ENCODE measurements around the gene USP2.

USP2 gene

GRCh38 chr11:119320776-119321524 lies 60.5 kb downstream of the USP2 start:
- no peak for DNase-seq (ENCODE audit: low read depth in 2 of 2)

DNA sequence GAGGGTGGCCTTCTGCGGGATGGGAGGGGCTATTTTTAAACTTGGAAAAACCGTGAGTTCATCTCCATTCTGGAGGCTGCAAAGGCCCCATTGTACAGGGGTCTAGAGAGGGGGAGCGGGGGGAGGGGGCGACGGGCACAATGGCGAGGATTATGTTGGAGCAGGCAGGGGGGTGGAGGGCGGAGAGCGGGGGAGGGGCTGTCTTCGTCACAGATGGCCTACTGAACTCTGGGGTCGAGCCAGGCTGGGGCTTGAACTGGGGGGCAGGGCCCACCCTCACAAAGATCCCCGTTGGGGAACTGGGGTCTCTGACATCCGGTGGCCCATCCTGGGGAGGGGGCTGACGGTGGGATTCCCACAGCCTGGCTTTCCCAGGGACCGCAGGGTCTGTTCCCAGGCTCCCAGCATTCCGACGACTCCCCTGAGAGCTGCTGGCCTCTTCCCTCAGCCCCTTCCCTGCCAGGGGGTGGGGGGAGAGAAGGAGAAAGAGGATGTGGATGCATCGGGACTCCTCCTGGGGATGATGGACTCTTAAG lies 61.2 kb downstream of the USP2 start:
- DNase-seq (ENCODE audit: low read depth in 2 of 2), result no peak

DNA sequence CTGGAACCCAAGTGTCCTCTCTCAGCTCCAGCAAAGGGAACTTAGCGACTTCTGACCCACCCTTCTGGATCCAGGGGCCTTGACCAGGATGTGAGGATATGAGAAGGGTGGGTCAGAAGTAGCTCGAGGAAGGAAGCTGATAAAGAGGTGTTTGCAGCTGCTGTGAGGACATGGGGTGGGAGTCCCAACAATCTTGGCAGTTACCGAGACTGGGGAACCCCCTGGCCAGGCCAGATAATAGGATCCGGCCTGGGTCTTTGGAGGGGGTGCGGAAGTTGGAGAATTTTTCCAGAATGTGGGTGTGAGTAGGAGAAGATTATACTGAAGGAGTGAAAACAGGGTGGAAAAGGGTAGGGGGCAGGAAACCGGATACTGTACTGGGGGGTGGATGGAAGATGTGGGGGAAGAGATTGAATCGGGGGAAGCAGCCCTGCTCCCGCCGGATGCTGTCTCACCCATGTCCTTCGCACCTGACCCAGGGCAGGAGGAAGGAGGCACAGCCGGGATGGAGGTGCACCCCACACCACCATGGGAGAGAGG lies 61.7 kb downstream of the USP2 start:
- DNase-seq (ENCODE audit: low read depth in 2 of 2), result no peak

DNA sequence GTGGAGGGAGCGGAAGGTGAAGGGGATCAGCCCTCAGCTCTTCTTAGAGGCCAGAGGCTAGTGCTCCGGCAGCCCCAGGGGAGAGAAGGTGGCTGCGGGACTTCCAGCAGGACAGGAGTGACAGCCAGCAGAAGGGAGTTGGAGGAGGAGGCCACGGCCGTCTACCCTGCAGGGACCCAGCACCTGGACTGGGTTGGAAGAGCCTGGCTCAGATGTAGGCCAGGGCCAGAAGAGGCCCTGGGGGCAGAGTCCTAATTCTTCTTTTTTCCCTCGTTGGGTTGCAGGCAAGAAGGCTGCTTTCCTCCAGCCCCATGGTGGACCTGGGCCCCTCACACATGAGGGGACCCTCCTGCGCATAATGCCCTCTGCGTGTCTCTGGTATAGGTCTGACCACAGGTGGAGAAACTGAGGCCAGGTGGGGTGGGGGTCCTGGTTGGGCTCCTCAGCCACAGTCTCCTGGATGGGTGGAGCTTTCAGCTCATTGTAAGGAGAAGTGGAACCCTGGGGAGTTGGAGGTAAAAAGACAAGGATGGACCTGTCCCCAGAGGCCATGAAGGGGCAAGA lies 62.3 kb downstream of the USP2 start:
- DNase-seq (ENCODE audit: low read depth in 2 of 2), result no peak

DNA sequence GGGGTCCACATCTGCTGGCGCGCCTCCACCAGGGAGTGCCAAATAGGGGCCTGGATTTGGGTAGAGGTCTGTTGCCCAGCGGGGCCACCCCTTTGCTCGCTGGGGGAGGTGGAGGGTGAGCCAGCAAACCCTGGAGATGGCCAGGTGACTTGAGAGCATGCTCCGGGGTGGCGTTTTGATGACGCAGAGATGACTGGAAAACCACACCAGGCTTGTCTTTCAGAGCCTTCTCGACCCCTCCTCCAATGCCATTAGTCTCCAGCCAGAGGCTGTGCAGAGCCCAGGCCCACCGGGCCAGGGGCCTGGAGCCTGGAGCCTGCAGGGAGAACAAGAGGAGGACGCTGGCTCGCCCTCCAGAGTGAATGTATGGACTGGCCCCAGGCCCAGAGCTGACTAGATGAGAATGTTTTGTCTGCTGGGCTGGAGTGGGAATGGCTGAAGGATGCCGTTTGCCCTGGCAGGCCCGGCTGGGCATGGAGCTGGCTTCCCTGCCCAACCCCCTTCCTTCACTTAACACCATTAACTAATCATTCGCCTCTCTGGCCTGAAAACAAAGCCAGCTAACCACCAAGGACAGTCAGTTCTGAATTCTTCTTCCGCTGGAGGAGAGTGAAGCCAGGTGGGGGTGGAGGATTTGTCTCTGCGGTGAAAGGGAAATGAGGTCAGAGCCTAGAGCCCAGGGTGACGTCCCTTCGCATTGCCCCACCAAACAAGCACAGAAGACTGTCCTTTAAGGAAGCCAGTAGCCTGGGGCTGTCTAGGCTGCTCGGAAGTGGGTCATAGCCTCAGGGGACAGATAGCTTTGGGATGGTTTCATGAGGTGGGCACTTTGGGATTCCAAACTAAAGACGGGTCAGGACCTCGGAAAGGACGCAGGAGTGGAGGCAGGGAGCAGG lies 63.0 kb downstream of the USP2 start:
- no peak for DNase-seq (ENCODE audit: low read depth in 2 of 2)

DNA sequence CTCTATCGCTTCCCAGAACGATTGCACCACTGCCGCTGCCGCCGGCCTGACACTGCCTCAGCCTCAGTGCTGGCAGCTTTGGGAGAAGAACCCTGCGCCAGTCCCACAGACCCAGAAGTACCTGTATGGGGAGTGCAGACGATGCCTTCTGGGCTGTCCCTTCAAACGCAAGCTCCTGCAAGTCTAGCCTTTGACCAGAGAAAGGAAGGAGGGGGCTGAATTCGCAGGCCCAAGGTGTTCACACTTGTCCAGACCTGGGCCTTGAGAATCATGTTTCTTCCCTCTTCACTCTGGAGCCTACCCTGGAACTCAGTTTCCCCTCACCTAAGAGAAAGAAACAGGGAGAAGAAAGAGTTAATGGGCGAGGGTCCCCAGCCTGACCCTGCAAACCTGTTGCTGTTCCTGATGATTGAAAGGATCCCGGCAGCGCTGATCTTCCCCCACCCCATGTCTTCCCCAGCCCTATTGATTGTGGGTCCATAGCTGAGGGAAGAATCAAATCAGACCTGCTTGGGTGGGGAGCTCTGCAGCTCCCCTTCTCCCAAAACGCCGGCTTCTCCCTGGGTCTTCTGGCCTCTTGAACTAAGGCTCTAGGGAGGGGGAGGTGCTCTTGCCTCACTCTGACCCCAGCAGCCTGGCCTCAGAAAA lies 63.8 kb downstream of the USP2 start:
- DNase-seq (ENCODE audit: low read depth in 2 of 2), result no peak

- no peak for DNase-seq (ENCODE audit: low read depth in 2 of 2)
Observed at GRCh38 chr11:119316729-119317591, 64.5 kb downstream of the USP2 start, which contains the start of gene MCAM. Gene MCAM, minus strand, starts transcription at chr11:119317130. Its CDS starts 29 bp downstream, at chr11:119317101.

- no peak for DNase-seq (ENCODE audit: low read depth in 2 of 2)
Observed at GRCh38 chr11:119316016-119316728, 65.3 kb downstream of the USP2 start.

GRCh38 chr11:119315131-119316015 lies 66.1 kb downstream of the USP2 start:
- no peak for DNase-seq (ENCODE audit: low read depth in 2 of 2)

DNA sequence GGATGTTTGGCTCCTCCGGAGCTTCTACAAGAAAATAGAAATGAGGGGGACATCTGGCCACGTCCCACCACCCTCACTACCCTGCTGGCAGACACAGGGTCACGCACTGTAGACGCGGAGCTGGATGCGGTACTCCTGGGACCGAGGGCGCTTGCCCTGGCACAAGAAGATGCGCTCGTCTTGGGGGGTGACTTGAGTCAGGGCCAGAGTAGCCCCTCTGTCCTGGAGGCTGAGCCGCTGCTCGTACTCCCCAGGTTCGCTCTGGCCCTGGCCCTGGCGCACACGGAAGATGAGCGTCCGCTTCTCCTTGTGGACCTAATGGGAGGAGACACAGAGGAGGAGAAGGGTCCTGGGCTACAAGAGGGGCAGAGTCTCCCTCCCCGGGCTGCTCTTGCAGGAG lies 66.8 kb downstream of the USP2 start:
- DNase-seq (ENCODE audit: low read depth in 2 of 2), result no peak

GRCh38 chr11:119310682-119311052 lies 70.8 kb downstream of the USP2 start:
- DNase-seq (ENCODE audit: low read depth in 2 of 2), result no peak

DNA sequence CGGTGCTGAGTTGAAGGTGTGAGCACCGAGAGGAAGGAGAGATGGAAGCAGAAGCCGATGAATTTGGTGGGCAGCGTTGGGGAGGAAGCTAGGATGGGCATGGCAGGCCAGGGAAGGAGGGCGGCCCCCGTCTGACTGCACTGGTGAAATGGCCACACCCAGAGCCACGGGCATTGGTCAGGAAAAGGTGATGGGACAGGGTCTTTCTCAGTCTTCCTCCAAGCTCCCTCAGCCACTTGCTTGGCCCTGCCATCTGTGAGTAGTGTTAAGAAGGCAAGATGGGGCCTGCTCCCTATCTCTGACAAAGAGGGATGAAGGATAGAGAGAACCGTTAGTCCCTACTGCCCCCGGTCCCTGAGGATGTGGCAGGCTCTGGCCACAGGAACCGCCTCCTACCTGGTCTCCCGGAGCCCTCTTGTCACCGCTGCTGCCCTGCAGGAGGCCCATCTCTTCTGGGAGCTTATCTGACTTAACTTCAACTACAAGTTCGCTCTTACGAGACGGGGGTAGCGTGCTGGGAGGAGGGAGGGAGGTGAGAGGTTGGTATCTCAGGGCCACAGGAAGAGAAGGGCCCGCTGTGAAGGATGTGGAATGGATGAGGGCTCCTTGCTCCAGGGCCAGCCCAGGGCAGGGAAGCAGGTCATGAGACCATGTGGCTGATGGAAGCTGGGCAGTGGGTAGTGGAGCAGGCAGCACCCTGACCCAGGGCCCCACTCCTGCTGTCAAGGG lies 71.4 kb downstream of the USP2 start:
- no peak for DNase-seq (ENCODE audit: low read depth in 2 of 2)

GRCh38 chr11:119309411-119309810 lies 72.1 kb downstream of the USP2 start:
- DNase-seq (ENCODE audit: low read depth in 2 of 2), result no peak

GRCh38 chr11:119307974-119308373 lies 73.5 kb downstream of the USP2 start:
- no peak for DNase-seq (ENCODE audit: low read depth in 2 of 2)

GRCh38 chr11:119307219-119307618 lies 74.3 kb downstream of the USP2 start:
- no peak for DNase-seq (ENCODE audit: low read depth in 2 of 2)

DNA sequence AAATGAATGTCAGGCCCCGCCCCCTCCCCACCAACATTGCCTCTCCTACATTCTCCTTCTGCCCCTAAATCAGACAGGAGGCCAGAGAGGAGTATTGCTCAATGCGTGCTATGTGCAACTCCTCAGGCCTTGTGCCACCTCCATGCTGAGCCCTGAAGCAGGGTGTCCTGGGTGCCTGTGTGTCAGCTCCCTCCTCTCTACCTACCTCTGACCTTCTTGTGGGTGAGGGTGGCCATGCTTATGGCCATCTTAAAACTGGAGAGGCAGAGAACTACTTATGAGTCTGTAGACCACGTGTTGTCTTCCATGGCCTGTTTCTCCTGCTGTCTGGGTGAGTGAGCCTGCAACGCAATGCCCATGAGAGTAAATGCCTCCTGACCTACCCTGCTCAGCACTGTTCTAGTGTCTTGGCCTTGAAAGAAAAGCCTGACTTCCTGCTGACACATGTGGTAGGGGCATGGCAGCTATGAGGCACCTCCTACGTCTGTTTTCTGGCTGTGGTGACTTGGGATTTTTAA lies 75.1 kb downstream of the USP2 start:
- DNase-seq (ENCODE audit: low read depth in 2 of 2), result no peak

DNA sequence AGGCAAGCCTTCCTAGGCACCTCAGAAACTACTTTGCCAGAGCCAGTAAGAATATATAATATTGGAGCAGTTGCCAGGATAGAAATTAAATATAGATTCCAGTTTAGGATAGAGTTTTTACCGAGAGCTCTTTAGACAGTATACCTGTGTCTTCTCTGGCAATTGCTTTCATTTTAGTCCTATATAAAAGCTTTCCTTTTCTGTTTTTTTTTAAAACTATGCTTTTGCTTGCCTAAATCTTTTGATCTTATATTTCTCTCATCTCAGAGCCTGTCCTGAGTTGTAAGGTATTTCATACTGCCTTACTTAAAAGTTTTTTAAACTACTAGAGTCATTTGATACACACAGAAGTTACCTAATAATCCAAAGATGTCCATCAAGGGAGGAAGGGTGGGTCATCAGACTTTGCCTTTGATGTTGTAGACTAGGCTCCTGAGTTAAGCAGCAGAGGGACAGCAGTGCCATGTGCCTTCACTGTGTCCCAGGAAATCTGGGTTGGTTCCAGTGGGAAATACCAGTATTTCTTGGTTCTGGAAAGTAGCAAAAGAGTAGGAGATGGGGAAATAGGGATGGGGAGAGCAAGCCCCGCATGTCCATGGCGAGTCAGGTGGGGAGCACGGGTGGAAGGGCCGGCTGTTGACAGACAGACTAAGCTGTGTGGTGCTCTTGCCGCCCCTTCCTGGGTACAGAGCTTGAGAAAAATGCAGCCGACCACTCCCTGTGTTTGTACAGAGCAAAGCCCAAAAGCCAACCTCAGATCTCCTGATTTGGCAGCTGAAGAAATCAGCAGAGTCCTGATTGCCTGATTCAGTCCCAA lies 75.7 kb downstream of the USP2 start:
- no peak for DNase-seq (ENCODE audit: low read depth in 2 of 2)

Data from stimulated activated CD4-positive, alpha-beta T cell treated with anti-CD3 and anti-CD28 coated beads, Interleukin-1b, Interleukin-23, amount 100 ng/mL, for 1 hour (primary cell).